HG03097 (cell line): Measurements from ENCODE around the gene GSTM1.
"Not testable (repeated sequence)": the region's sequence is repeated elsewhere in the genome, so short reads cannot be mapped to it uniquely, and the experiment has no call there.

ENCODE experiments used
- ATAC-seq: cut with Tn5 transposase; IDR thresholded peaks from one replicate; pipeline ENCODE4 v1.9.1; 2021; ENCODE audit not compliant: unreplicated experiment, low FRiP score

The GSTM1 gene

DNA sequence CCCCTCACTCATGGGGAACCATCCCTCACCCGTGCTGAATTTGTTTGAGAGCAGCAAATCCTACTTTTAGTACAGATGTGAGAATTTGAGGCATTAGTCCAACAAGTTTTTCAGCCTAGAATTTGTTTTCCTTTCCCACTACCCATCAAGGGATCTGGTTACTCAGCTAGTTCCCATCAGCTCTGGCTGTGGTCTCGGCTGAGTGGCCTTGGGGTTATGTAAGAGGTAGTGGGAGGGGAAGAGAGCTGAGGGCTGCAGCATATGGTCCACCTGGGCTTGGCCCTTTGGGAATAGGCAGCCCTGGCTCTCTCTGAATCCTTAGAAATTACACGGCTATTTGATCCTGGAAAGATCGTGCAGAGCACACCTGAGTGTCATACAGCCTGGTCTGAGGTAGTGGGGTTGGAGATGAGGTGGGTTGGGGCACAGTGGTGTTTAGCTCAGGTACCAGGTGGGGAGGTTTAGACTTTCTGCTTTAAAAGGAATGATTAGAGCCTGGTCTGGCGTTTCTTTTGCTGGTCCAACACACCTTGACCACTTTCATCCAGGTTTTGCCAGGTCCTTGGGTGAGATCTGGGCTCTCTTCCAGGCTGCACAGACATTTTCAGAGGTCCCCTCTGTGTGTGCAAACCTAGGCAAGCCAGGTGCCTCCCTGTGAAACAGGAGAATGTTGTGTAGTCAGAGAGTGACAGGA, 27.5 kb upstream of the GSTM1 start:
- ATAC-seq, result no peak

DNA sequence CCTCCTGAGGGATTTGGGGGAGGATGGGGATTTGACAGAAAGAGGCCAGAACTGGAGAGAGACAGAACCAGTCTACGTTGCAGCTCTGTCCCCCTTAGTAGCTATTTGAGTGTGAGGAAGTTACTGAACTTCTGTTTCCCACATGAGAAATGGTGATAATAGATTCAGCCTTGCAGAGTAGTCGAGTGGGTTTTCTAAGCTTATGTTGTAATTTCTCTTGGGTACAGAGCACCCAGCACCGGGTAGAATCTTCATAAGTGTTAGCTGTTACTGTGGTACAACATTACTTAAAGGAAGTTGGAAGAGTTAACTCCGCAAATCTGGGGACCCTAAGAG, 27.0 kb upstream of the GSTM1 start:
- ATAC-seq, result not testable (repeated sequence)

DNA sequence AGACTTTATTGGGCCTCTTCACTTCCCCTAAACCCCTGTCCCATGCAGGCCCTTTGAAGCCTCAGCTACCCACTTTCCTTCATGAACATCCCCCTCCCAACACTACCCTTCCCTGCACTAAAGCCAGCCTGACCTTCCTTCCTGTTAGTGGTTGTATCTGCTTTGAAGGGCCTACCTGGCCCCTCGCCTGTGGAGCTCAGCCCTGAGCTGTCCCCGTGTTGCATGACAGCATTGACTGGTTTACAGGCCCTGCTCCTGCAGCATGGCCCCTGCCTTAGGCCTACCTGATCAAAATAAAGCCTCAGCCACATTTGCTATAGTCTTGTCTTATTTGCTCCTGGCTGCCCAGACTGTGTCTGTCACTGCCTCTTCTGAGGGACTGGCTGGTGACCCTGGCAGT, 26.2 kb upstream of the GSTM1 start:
- no peak for ATAC-seq

DNA sequence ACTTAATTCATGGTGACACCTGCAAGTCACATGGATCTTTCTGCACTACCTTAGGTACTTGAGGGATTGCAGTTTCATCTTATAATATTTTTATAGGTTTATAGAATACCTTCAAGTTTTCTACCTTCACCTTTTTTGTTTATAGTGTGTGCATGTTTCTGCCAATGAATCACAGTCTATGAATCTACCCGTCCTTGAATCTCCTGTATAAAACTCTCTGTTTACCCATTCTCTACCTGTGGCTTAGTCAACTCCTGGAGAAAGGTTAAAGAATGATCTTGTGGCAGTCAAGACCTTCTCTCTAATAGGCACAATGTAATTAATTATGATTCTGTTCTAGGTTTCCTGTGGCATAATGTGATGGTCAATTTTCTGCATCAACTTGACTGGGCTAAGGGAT, 22.9 kb upstream of the GSTM1 start:
- no peak for ATAC-seq

DNA sequence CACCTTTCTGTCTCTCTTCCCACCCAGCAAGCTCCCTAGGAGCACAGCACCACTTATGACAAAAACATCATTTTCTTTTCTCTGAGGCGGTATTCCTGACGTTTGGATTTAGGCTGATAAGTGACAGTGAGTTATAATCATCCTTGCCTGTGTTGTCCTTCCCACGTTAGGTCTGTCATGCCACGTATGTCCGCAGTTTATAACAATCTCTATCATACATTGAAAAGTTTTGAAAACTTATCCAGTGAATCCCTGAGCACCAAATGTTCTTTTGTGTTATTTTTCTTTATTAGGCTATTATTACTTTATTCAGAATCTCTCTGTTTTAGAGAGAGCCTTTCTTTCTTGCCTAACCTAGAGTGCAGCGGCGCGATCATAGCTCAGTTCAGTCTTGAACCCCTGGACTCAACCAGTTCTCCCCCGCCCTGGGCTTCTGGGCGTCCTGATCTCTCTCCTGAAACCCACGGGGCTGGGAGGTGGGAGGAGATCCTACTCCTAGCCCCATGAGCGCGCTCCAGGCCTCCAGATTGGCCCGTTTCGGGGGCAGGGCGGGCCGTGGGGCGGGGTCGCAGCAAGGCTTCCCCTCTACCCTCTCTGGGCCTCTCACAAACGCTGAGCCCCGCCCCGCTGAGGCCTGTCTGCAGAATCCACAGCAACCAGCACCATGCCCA, 20.0 kb upstream of the GSTM1 start, which contains the start of gene GSTM2:
Gene GSTM2, plus strand, starts transcription at position 606 of the 671 bp plus-strand sequence. Its CDS starts 59 bp downstream, at position 665.
- ATAC-seq, result peak; percentile 69

DNA sequence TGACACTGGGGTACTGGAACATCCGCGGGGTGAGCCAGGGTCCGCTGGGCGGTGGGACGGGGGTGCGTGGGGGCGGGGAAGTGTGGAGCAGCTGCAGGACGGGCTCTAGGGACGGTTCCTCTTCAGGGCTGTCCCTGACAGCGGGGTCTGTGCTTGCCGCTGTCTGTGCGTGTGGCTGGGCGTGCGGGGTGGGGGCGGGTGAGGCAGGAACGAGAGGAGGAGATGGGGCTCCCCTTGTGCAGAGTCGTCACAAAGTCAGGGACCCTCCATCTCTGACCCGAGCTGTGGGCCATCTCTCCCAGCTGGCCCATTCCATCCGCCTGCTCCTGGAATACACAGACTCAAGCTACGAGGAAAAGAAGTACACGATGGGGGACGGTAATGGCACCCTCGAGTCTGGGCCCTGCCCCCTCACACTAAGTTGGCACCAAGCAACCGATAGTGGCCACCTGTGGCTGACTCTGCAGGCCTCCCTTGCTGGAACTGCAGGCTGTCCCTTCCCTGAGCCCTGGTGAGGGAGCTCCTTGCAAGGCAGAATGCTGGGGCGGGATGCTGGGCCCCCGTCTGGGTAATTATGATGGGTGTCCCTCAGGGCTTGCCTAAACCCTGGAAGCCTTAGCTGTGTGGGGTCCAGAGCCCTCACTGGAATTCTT, 19.4 kb upstream of the GSTM1 start:
- ATAC-seq, result no peak

DNA sequence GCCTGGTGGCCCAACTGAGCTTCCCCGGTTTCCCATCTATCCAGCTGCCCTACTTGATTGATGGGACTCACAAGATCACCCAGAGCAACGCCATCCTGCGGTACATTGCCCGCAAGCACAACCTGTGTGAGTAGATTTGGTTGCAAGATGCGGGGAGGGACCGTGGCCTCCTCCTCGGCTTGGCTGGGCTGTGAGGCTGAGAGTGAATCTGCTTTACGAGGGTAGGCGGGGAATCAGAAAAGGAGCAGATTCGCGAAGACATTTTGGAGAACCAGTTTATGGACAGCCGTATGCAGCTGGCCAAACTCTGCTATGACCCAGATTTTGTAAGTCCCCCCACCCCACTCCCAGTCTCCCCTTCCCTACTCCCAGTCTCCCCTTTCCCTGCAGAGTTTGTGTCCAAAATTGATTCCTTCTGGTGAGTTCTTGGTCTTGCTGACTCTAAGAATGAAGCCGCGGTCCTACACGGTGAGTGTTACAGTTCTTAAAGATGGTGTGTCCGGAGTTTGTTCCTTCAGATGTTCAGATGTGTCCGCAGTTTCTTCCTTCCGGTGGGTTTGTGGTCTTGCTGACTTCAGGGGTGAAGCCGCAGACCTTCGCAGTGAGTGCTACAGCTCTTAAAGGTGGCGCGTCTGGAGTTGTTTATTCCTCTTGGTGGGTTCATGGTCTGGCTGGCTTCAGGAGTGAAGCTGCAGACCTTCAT, 18.2 kb upstream of the GSTM1 start:
- no peak for ATAC-seq

DNA sequence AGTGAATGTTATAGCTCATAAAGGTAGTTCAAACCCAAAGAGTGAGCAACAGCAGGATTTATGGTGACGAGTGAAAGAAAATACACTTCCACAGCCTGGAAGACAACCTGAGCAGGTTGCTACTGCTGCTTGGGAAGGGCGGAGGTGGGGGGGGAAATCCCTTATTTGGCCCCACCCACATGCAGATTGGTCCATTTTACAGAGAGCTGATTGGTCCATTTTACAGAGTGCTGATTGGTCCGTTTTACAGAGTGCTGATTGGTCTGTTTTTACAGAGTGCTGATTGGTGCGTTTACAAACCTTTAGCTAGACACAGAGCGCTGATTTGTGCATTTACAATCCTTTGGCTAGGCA, 17.7 kb upstream of the GSTM1 start:
- not testable (repeated sequence) for ATAC-seq

DNA sequence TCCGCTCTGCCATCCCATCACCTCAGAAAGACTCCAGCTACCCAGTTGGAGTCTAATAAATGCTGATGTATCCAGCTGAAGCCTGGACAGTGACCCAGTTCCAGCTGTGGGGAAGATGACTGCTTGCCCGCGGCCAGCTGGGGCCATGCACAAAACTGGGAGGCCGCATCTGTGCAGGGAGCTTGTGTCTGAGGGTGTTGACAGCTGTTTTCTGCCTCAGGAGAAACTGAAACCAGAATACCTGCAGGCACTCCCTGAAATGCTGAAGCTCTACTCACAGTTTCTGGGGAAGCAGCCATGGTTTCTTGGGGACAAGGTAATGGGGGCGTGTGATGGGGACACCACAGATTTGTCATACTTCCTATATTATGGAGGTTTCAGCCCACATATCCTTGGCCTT, 16.6 kb upstream of the GSTM1 start:
- ATAC-seq, result no peak

DNA sequence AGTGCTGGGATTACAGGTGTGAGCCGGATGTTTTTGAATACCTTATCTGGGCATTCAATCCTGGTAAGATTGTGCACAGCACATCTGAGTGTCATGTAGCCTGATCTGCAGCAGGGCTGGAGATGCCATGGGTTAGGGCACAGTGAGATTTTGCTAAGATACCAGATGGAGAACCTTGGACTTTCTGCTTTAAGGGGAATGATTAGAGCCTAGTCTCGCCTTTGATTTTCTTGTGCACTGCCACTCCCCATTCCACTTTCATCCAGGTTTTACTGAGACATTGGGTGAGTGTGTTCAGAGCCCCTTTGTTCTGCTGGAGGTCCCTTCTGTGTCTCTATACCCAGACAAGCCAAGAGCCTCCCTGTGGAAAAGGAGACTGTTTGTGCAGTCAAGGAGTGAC, 13.8 kb upstream of the GSTM1 start:
- not testable (repeated sequence) for ATAC-seq

DNA sequence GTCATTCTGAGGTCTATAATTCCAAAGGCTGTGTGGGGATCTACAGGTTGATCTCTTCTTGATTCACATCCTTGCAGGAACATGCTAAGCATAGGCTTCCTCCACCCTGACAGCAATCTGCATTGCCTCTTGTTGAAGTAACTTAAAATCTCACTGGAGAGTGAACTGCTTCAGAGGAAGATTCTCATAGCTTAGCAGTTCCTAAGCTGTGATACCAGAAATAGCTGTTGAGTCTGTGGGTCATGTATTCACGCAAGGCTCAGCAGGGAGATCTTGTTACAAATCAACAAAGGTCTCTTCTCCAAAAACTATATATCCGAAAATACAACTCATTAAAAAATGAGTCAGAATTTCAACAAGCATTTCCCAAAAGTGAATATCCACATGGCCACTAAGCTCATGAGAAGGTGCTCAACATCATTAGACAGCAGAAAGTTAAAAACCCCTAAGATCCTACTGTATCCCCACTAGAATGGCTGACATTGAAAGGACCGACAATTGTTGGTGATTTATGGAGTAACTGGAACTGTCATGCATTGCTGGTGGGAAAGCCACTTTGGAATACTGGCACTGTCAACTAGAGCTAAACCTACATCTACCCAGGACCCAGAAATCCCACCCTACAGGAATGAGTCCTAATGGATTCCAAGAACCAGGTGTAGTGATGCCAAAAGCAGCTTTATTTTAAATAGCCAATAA, 10.8 kb upstream of the GSTM1 start:
- ATAC-seq, result not testable (repeated sequence)

DNA sequence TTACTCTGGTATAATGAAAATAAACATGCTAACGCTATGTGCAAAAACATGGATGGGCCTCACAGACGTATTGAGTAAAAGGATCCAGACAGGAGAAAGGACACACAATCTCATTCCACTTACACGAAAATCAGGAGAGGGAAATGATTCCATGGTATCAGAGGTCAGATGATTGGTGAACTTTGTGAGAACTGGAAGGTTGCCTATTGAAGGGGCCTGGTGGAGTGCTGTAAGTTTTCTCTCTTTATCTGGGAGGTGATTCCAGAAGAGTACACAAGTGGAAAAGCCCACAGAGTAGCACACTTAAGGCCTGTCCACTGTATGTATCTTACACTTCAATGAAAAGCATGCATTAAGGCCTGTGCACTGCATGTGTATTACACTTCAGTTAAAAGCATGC, 10.2 kb upstream of the GSTM1 start:
- ATAC-seq, result no peak

DNA sequence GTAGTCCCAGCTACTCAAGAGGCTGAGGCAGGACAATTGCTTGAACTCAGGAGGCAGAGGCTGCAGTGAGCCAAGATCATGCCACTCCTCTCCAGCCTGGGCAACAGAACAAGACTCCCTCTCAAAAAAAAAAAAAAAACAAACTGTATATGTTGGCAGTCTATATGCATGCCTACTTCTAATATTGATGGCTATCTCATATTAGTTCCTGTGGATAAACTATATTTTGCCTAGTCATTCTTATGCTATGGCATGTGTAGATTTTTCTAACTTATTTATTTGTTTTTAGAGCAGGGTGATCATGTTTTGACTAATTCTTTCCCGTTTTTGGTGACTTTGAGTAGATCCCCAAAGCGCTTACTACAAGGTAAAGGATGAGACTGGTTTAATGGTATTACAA, 9.0 kb upstream of the GSTM1 start:
- not testable (repeated sequence) for ATAC-seq

DNA sequence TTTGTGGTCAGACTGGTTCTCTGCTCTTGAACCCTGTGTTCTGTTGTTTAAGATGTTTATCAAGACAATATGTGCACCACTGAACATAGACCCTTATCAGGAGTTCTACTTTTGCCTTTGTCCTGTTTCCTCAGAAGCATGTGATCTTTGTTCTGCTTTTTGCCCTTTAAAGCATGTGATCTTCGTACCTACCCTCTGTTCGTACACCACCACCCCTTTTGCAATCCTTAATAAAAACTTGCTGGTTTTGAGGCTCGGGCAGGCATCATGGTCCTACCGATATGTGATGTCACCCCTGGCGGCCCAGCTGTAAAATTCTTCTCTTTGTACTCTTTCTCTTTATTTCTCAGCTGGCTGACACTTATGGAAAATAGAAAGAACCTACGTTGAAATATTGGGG, 2.8 kb upstream of the GSTM1 start:
- not testable (repeated sequence) for ATAC-seq

DNA sequence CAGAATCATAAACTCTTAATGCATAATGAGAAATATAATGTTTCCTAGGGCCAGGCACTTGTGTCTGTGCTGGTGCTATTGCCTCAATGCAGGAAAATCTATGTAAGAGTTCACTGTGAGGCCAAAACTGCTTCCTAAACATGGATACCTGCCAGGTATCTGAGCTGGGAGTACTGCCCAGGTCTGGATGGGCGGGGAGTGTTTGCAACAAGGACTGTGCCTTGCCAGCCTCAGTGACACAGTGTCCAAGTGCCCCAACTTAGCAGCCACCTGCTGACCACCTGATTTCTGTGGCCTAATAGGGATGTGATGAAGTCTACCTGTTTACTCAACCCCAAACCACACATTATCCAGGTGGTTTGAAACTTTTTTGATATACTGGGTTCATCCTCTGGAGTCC, 2.2 kb upstream of the GSTM1 start:
- ATAC-seq, result not testable (repeated sequence)

DNA sequence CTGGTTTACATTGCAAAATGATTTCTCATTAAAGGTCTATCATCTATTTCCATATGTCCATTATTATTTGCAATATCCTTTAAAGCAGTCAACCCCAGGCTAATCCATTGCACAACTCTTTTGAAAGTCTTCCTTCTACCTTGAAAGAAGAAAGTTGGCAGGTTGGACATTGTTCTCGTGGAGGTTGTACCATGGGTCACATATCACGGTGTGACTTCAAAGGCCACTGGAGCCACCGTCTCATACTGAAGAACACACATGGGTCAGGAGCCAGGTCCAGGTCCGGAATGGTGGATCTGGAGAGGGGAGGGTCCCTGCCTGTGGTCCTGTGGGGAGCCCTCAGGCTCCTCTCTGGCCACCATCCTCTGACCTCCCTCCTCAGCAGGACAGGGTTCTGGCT, 1.7 kb upstream of the GSTM1 start:
- not testable (repeated sequence) for ATAC-seq

DNA sequence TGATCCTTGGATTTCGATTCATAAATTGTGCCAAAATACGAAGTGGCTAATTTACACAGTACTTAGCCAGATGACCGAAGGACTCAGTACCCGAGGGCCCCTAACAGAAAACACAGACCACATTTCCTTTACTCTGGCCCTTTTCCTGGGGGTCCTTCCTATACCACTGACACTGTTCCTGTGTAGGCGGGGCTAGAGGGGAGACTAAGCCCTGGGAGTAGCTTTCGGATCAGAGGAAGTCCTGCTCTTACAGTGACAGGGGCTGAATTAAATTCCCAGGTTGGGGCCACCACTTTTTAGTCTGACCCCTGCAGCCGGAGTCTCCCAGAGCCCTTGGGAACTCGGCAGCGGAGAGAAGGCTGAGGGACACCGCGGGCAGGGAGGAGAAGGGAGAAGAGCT, 508 bp upstream of the GSTM1 start:
- ATAC-seq, result not testable (repeated sequence)

DNA sequence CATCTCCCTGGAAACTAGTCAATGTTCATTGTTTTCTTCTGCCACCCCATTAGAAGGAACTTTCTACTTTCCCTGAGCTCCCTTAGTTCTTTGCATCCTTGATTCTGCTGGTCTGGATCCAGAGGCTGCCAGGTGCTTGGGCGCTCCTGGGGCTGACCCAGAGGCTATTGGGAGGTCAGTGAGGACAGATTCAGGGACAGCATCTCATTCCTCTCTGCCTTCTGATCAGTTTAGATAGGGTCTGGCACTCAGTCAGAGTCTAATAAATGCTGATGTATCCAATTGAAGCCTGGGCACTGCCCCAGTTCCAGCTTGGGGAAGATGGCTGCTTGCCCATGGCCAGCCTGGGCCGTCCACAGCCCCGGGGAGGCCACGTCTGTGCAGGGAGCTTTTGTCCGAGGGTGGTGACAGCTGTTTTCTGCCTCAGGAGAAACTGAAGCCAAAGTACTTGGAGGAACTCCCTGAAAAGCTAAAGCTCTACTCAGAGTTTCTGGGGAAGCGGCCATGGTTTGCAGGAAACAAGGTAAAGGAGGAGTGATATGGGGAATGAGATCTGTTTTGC, 2.3 kb downstream of the GSTM1 start:
- ATAC-seq, result no peak

DNA sequence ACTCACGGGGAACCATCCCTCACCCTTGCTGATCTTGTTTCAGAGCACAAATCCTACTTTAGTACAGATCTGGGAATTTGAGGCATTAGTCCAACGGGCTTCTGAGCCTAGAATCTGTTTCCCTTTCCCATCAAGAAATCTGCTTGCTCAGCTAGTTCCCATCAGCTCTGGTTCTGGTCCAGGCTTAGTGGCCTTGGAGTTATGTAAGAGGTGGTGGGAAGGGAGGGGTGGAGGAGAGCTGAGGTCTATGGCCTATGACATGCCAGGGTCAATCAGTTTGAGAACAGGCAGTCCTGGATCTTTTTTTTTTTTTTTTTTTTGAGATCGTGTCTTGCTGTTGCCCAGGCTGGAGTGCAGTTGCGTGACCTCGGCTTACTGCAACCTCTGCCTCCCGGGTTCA, 4.1 kb downstream of the GSTM1 start:
- no peak for ATAC-seq

DNA sequence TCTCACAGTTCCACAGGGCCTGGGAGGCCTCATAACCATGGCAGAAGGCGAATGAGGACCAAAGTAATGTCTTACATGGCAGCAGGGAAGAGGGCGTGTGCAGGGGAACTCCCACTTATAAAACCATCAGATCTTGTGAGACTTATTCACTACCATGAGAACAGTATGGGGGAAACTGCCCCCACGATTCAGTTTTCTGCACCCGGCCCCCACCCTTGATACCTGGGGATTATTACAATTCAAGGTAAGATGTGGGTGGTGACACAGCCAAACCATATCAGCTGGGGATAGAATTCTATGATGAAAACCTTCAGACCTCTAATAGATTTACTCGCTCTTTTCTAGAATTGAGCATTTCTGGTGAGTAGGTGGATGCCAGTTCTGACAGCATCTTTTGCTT, 6.8 kb downstream of the GSTM1 start:
- ATAC-seq, result not testable (repeated sequence)
